ENCODE results near the gene NTN3. TPM values are rescaled to one million over a fixed set of nuclear protein-coding genes. Genes with fewer than 3 reads are reported as not detected.

NTN3 gene
- total and polyA plus RNA-seq, 2 donors from 2014 or later: 0.28 TPM; not detected in 1

GRCh38 chr16:2427526-2427925, 43.6 kb upstream of the NTN3 start:
- FAIRE-seq (no peak), DNase-seq (no peak)
- H3K27ac ChIP-seq (ENCODE audit: low read depth in 2 of 2, low read length in 2 of 2): no peak overlapping the region
- no peaks in the 10 kb centered on the region for H3K27me3 ChIP-seq (ENCODE audit: control insufficient read depth, insufficient read depth, low read length)
- H3K4me1 ChIP-seq (ENCODE audit: control insufficient read depth in 2 of 3, insufficient read depth in 2 of 3, low read depth in 1 of 3, low read length in 3 of 3): peaks cover 0 to 14% (median 9%) of the 10 kb centered on the region in 3 donors
- intact Hi-C loops (cut with DNase I): no loop called here
- no peaks in the 10 kb centered on the region for H3K9me3 ChIP-seq (ENCODE audit: control insufficient read depth in 2 of 3, insufficient read depth in 1 of 3, low read length in 3 of 3)
- H3K9ac ChIP-seq (ENCODE audit: low read length in 3 of 3): no peak overlapping the region
- no peak overlapping the region for H3K4me3 ChIP-seq (ENCODE audit: low read length in 3 of 3)
- no peak for TF ChIP-seq CTCF (IDR thresholded peaks at IDR 0.05; ENCODE audit: borderline replicate concordance, extremely low read depth, insufficient read depth)
- peaks cover 0 to 3% (median 0%) of the 10 kb centered on the region in 3 donors for H3K36me3 ChIP-seq (ENCODE audit: control insufficient read depth in 2 of 3, insufficient read depth in 3 of 3, low read length in 3 of 3)

GRCh38 chr16:2428051-2428783, 42.9 kb upstream of the NTN3 start:
- DNase-seq: peak; percentile 59 to 83 (median 73)
- no peak for FAIRE-seq
- peak overlapping the region in 1 of 3 donors; percentile 24 for H3K9ac ChIP-seq (ENCODE audit: low read length in 3 of 3)
- peak overlapping the region in 2 of 3 donors; percentile 71 to 77 for H3K4me3 ChIP-seq (ENCODE audit: low read length in 3 of 3)
- H3K27ac ChIP-seq (ENCODE audit: low read depth in 2 of 2, low read length in 2 of 2): no peak overlapping the region
- no peaks in the 10 kb centered on the region for H3K9me3 ChIP-seq (ENCODE audit: control insufficient read depth in 2 of 3, insufficient read depth in 1 of 3, low read length in 3 of 3)
- TF ChIP-seq CTCF (IDR thresholded peaks at IDR 0.05; ENCODE audit: borderline replicate concordance, extremely low read depth, insufficient read depth): peak; percentile 13
- intact Hi-C loops (cut with DNase I): no loop called here
- peaks cover 0 to 14% (median 9%) of the 10 kb centered on the region in 3 donors for H3K4me1 ChIP-seq (ENCODE audit: control insufficient read depth in 2 of 3, insufficient read depth in 2 of 3, low read depth in 1 of 3, low read length in 3 of 3)
- no peaks in the 10 kb centered on the region for H3K27me3 ChIP-seq (ENCODE audit: control insufficient read depth, insufficient read depth, low read length)
- peaks cover 0 to 3% (median 0%) of the 10 kb centered on the region in 3 donors for H3K36me3 ChIP-seq (ENCODE audit: control insufficient read depth in 2 of 3, insufficient read depth in 3 of 3, low read length in 3 of 3)

DNA sequence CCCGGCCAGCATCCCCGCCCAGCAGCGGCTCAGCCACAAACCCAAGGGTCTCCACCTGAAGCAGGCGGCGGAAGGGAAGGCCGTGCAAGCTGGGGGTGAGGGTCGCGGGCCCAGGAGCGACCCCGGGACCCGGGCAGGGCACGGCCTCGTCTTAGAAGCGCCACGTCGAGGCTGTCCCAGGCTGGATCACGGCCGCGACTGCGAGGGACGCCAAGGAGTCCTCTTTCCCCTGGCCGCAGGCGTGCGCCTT, 42.4 kb upstream of the NTN3 start:
- intact Hi-C loops (cut with DNase I): no loop called here
- no peak for TF ChIP-seq CTCF (IDR thresholded peaks at IDR 0.05; ENCODE audit: borderline replicate concordance, extremely low read depth, insufficient read depth)

More for the DNA sequence above, 42.4 kb upstream of the NTN3 start:
- no peak for FAIRE-seq
- Histone ChIP-seq H3K27me3 (ENCODE audit: control insufficient read depth, insufficient read depth, low read length) (no peaks in the 10 kb centered on the region), H3K36me3 (ENCODE audit: control insufficient read depth in 2 of 3, insufficient read depth in 3 of 3, low read length in 3 of 3) (peaks cover 0 to 3% (median 0%) of the 10 kb centered on the region in 3 donors), H3K27ac (ENCODE audit: low read depth in 2 of 2, low read length in 2 of 2) (peak overlapping the region; percentile 32 to 43), H3K9ac (ENCODE audit: low read length in 3 of 3) (peak overlapping the region in 2 of 3 donors; percentile 24 to 29), H3K4me1 (ENCODE audit: control insufficient read depth in 2 of 3, insufficient read depth in 2 of 3, low read depth in 1 of 3, low read length in 3 of 3) (peaks cover 0 to 14% (median 9%) of the 10 kb centered on the region in 3 donors), H3K4me3 (ENCODE audit: low read length in 3 of 3) (peak overlapping the region; percentile 34 to 77 (median 71)), H3K9me3 (ENCODE audit: control insufficient read depth in 2 of 3, insufficient read depth in 1 of 3, low read length in 3 of 3) (no peaks in the 10 kb centered on the region)
- DNase-seq: no peak

All from kidney (tissue), 14 donors.